Gastroesophageal sphincter (tissue), 4 donors: ENCODE results near the gene IL3. TPM values are rescaled to one million over a fixed set of nuclear protein-coding genes. Genes with fewer than 3 reads are reported as not detected.

Experiments
- ATAC-seq: fragments of 150-250 bp; one replicate; pipeline ENCODE4 v1.9.1; 2016; ENCODE audit warnings: mild to moderate bottlenecking, moderate library complexity
- H3K27ac ChIP-seq, 4 donors: fragments of 200-600 bp; sonication (generic) in 3 of 4; 1 replicate in 3 of 4; 2 replicates in 1 of 4; pipeline ENCODE4 v1.5.1; 2016 to 2019
- H3K27me3 ChIP-seq: fragments of 200-600 bp; sonication (generic); one replicate; pipeline ENCODE4 v1.5.1; 2019
- H3K36me3 ChIP-seq, 2 donors: fragments of 200-600 bp; sonication (generic); one replicate each; pipeline ENCODE4 v1.5.1; 2019; ENCODE audit warnings: control low read depth in 1 of 2
- H3K4me1 ChIP-seq, 3 donors: fragments of 200-600 bp; sonication (generic); 1 replicate in 2 of 3; 2 replicates in 1 of 3; pipeline ENCODE4 v1.5.1; 2016 to 2019; ENCODE audit warnings: control low read depth in 2 of 3
- H3K4me3 ChIP-seq, 2 donors: fragments of 200-600 bp; sonication (generic); one replicate each; pipeline ENCODE4 v1.5.1; 2019; ENCODE audit warnings: mild to moderate bottlenecking in 1 of 2, moderate library complexity in 1 of 2
- H3K9me3 ChIP-seq, 3 donors: fragments of 200-600 bp; sonication (generic); one replicate each; pipeline ENCODE4 v1.5.1; 2017 to 2019; ENCODE audit warnings: control low read depth in 2 of 3
- CTCF ChIP-seq, 4 experiments: fragments of 200-600 bp in 2 of 4; fragments of 450-650 bp in 2 of 4; sonication (generic) in 1 of 4; IDR thresholded peaks; one replicate each; pipeline ENCODE4 v1.5.1; 2017 to 2019; ENCODE audit warnings: antibody characterized with exemption in 4 of 4, mild to moderate bottlenecking in 2 of 4, moderate library complexity in 2 of 4
- EP300 ChIP-seq: sonication (generic); formaldehyde crosslinking; IDR thresholded peaks from one replicate; pipeline ENCODE4 v1.6.1; 2017; ENCODE audit warnings: antibody characterized with exemption, mild to moderate bottlenecking
- POLR2A ChIP-seq, 2 donors: fragments of 450-650 bp; IDR thresholded peaks; one replicate each; pipeline ENCODE4 v1.6.1; 2017; ENCODE audit warnings: antibody characterized with exemption in 2 of 2, mild to moderate bottlenecking in 2 of 2, moderate library complexity in 1 of 2
- POLR2AphosphoS5 ChIP-seq: sonication (generic); formaldehyde crosslinking; IDR thresholded peaks from one replicate; pipeline ENCODE4 v1.6.1; 2017; ENCODE audit warnings: antibody characterized with exemption
- WGBS, 2 donors: methylation state at CpG; one replicate each; pipeline ENCODE4 v1.1.5; 2018; ENCODE audit warnings: low coverage in 1 of 2; 5-methylcytosine and 5-hydroxymethylcytosine counted together
- total RNA-seq, 4 donors: library from RNA; depleted of rRNA; stranded (reverse); fragments of >200 nt; gene quantifications; one replicate each; pipeline ENCODE4 v1.1.0, GENCODE V29; 2016

Gene IL3
- total RNA-seq, 4 donors from 2014 or later: not detected

- Histone ChIP-seq H3K27ac (no peak overlapping the region), H3K4me1 (no peaks in the 10 kb centered on the region), H3K27me3 (peaks cover 13% of the 10 kb centered on the region), H3K4me3 (no peak overlapping the region), H3K36me3 (no peaks in the 10 kb centered on the region), H3K9me3 (no peaks in the 10 kb centered on the region)
- TF ChIP-seq POLR2A (IDR thresholded peaks at IDR 0.05): no peak
- no peak for TF ChIP-seq POLR2AphosphoS5
- TF ChIP-seq EP300: no peak
- no peak for TF ChIP-seq CTCF (IDR thresholded peaks at IDR 0.05)
- ATAC-seq: no peak
- 80% methylated on average over 1 of the region's 5 CpGs; no CpG with 5 or more reads in 1 of the 2 donors for WGBS, 2 donors
Measured at GRCh38 chr5:132026516-132027008, 33.9 kb upstream of the IL3 start.

GRCh38 chr5:132027027-132027426, 33.4 kb upstream of the IL3 start:
- no peak for ATAC-seq
- Histone ChIP-seq H3K27ac (no peak overlapping the region), H3K4me1 (no peaks in the 10 kb centered on the region), H3K36me3 (no peaks in the 10 kb centered on the region), H3K9me3 (no peaks in the 10 kb centered on the region), H3K4me3 (no peak overlapping the region), H3K27me3 (peaks cover 13% of the 10 kb centered on the region)
- TF ChIP-seq CTCF (IDR thresholded peaks at IDR 0.05) (no peak), EP300 (no peak), POLR2AphosphoS5 (no peak), POLR2A (IDR thresholded peaks at IDR 0.05) (no peak)
- no CpG with 5 or more reads among the region's 2 CpGs for WGBS, 2 donors

- TF ChIP-seq CTCF (IDR thresholded peaks at IDR 0.05) (no peak), POLR2A (IDR thresholded peaks at IDR 0.05) (no peak), POLR2AphosphoS5 (no peak), EP300 (no peak)
- H3K4me3 ChIP-seq: no peak overlapping the region
- peaks cover 9% of the 10 kb centered on the region for H3K27me3 ChIP-seq
- WGBS, 2 donors: 78 to 87% methylated on average over 2 to 4 of the region's 4 CpGs
- H3K9me3 ChIP-seq: no peaks in the 10 kb centered on the region
- ATAC-seq: no peak
- no peaks in the 10 kb centered on the region for H3K4me1 ChIP-seq
- H3K27ac ChIP-seq: no peak overlapping the region
- no peaks in the 10 kb centered on the region for H3K36me3 ChIP-seq
Measured at GRCh38 chr5:132029609-132030330, 30.7 kb upstream of the IL3 start.

GRCh38 chr5:132030610-132031009, 29.8 kb upstream of the IL3 start:
- WGBS, 2 donors: 93 to 100% methylated on average over 2 of the region's 2 CpGs
- H3K27me3 ChIP-seq: peaks cover 9% of the 10 kb centered on the region
- H3K27ac ChIP-seq: no peak overlapping the region
- no peak for ATAC-seq
- no peaks in the 10 kb centered on the region for H3K36me3 ChIP-seq
- H3K4me3 ChIP-seq: no peak overlapping the region
- H3K9me3 ChIP-seq: no peaks in the 10 kb centered on the region
- TF ChIP-seq EP300 (no peak), POLR2A (IDR thresholded peaks at IDR 0.05) (no peak), POLR2AphosphoS5 (no peak), CTCF (IDR thresholded peaks at IDR 0.05) (no peak)
- H3K4me1 ChIP-seq: no peaks in the 10 kb centered on the region

- Histone ChIP-seq H3K27ac (no peak overlapping the region), H3K4me3 (no peak overlapping the region), H3K9me3 (no peaks in the 10 kb centered on the region), H3K4me1 (no peaks in the 10 kb centered on the region), H3K36me3 (no peaks in the 10 kb centered on the region), H3K27me3 (peaks cover 3% of the 10 kb centered on the region)
- ATAC-seq: no peak
- TF ChIP-seq POLR2AphosphoS5 (no peak), CTCF (IDR thresholded peaks at IDR 0.05) (no peak), EP300 (no peak), POLR2A (IDR thresholded peaks at IDR 0.05) (no peak)
Measured at GRCh38 chr5:132032196-132032595, 28.3 kb upstream of the IL3 start.
